Progenitor cell of endocrine pancreas (in vitro differentiated cells): ENCODE results near the gene CENPP. TPM values are rescaled to one million over a fixed set of nuclear protein-coding genes. Genes with fewer than 3 reads are reported as not detected.

Source experiments
- DNase-seq: peaks from one replicate; pipeline ENCODE4 v3.0.0; 2021; ENCODE audit warnings: low spot score; ENCODE audit not compliant: unreplicated experiment
- H3K27ac Mint-ChIP-seq: 2 replicates; pipeline ENCODE4 v1.8.0; 2021; ENCODE audit warnings: mild to moderate bottlenecking, moderate library complexity, mixed read lengths
- H3K27me3 Mint-ChIP-seq: 2 replicates; pipeline ENCODE4 v1.8.0; 2021; ENCODE audit warnings: mixed read lengths
- H3K36me3 Mint-ChIP-seq: 2 replicates; pipeline ENCODE4 v1.8.0; 2022; ENCODE audit warnings: mixed read lengths; ENCODE audit not compliant: insufficient read depth
- H3K4me1 Mint-ChIP-seq: 2 replicates; pipeline ENCODE4 v1.8.0; 2021; ENCODE audit warnings: low read depth, mixed read lengths
- H3K4me3 Mint-ChIP-seq: 2 replicates; pipeline ENCODE4 v1.8.0; 2021; ENCODE audit warnings: low read depth, mild to moderate bottlenecking, moderate library complexity, mixed read lengths
- H3K9me3 Mint-ChIP-seq: 2 replicates; pipeline ENCODE4 v1.8.0; 2021; ENCODE audit warnings: low read depth, mixed read lengths
- total RNA-seq: library from RNA; stranded (reverse); gene quantifications from 2 replicates; pipeline ENCODE4 v1.2.1, GENCODE V29; 2021
- TF ChIP-seq, protein P1 (sequence below): fragments of 200-600 bp; sonication (generic); IDR thresholded peaks from one replicate; pipeline ENCODE4 v1.5.0; 2021; ENCODE audit warnings: antibody characterized with exemption, mild to moderate bottlenecking; ENCODE audit not compliant: unreplicated experiment

CENPP gene
- total RNA-seq, 1 donor from 2014 or later = 5.0 TPM

GRCh38 chr9:92499701-92500100 lies 173.9 kb downstream of the CENPP start:
- H3K4me3 Mint-ChIP-seq = no peak overlapping the region
- H3K27ac Mint-ChIP-seq = no peak overlapping the region
- no peaks in the 10 kb centered on the region for H3K27me3 Mint-ChIP-seq
- no peaks in the 10 kb centered on the region for H3K4me1 Mint-ChIP-seq
- H3K36me3 Mint-ChIP-seq = no peaks in the 10 kb centered on the region
- DNase-seq = no peak
- no peaks in the 10 kb centered on the region for H3K9me3 Mint-ChIP-seq
- TF ChIP-seq, protein P1, sequence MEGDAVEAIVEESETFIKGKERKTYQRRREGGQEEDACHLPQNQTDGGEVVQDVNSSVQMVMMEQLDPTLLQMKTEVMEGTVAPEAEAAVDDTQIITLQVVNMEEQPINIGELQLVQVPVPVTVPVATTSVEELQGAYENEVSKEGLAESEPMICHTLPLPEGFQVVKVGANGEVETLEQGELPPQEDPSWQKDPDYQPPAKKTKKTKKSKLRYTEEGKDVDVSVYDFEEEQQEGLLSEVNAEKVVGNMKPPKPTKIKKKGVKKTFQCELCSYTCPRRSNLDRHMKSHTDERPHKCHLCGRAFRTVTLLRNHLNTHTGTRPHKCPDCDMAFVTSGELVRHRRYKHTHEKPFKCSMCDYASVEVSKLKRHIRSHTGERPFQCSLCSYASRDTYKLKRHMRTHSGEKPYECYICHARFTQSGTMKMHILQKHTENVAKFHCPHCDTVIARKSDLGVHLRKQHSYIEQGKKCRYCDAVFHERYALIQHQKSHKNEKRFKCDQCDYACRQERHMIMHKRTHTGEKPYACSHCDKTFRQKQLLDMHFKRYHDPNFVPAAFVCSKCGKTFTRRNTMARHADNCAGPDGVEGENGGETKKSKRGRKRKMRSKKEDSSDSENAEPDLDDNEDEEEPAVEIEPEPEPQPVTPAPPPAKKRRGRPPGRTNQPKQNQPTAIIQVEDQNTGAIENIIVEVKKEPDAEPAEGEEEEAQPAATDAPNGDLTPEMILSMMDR = no peak

DNA sequence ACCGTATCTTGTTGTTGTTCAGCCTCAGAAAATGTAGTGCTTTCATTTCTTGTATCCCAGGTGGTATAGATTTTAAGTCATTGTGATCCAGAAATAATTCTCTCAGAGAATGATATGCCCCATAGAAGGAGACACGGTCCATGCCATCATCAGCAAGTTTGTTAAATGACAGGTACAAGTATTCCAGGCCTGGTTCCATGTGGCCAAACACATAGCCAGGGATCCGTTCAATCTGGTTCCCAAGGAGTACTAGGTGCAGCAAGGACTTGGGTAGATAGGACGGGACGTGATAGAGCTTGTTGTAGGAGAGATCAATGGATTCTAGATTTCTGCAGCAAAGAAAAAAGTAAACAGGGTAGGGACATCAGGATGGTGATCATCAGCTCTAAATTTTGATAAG lies 175.0 kb downstream of the CENPP start:
- H3K4me1 Mint-ChIP-seq = no peaks in the 10 kb centered on the region
- no peak overlapping the region for H3K4me3 Mint-ChIP-seq
- H3K27me3 Mint-ChIP-seq = no peaks in the 10 kb centered on the region
- H3K36me3 Mint-ChIP-seq = no peaks in the 10 kb centered on the region
- TF ChIP-seq, protein P1 = no peak
- no peak for DNase-seq
- H3K27ac Mint-ChIP-seq = no peak overlapping the region
- H3K9me3 Mint-ChIP-seq = no peaks in the 10 kb centered on the region

- no peaks in the 10 kb centered on the region for H3K36me3 Mint-ChIP-seq
- no peak for DNase-seq
Observed at GRCh38 chr9:92501671-92502393, 176.1 kb downstream of the CENPP start.

GRCh38 chr9:92503156-92503555 lies 177.4 kb downstream of the CENPP start:
- Mint-ChIP-seq H3K36me3 (no peaks in the 10 kb centered on the region), H3K4me3 (no peak overlapping the region), H3K27ac (no peak overlapping the region), H3K27me3 (no peaks in the 10 kb centered on the region), H3K4me1 (no peaks in the 10 kb centered on the region), H3K9me3 (no peaks in the 10 kb centered on the region)
- DNase-seq = no peak
- TF ChIP-seq, protein P1 = no peak

More at GRCh38 chr9:92501671-92502393, 176.1 kb downstream of the CENPP start:
- no peaks in the 10 kb centered on the region for H3K27me3 Mint-ChIP-seq
- no peaks in the 10 kb centered on the region for H3K9me3 Mint-ChIP-seq
- no peaks in the 10 kb centered on the region for H3K4me1 Mint-ChIP-seq
- TF ChIP-seq, protein P1 = peak; percentile 58
- H3K27ac Mint-ChIP-seq = no peak overlapping the region
- H3K4me3 Mint-ChIP-seq = no peak overlapping the region

DNA sequence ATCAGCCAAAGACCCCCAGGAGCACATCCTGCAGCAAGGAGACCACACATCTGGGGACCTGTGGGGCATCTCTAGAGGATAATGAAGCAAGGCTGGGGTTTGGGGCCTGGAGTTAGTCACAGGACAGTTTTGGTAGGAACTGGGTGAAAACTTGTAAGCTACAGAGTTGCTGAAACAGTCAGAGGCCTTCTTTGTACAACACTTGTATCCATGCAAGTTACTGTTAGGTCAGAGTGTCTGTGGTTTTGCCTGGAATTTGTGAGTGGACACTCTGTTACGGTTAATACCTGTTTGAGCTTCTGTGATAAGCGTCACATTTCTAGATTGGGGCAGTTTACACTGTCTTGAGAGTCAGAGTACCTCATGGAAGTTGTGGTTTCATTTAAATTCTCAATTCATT lies 179.1 kb downstream of the CENPP start:
- H3K27me3 Mint-ChIP-seq = no peaks in the 10 kb centered on the region
- no peaks in the 10 kb centered on the region for H3K4me1 Mint-ChIP-seq
- no peaks in the 10 kb centered on the region for H3K9me3 Mint-ChIP-seq
- TF ChIP-seq, protein P1 = no peak
- no peak overlapping the region for H3K4me3 Mint-ChIP-seq
- no peaks in the 10 kb centered on the region for H3K36me3 Mint-ChIP-seq
- no peak for DNase-seq
- no peak overlapping the region for H3K27ac Mint-ChIP-seq
